Fibroblast of mammary gland (primary cell): ENCODE measurements around the gene LGALS4.

Experiments used
- DNase-seq: peaks from one replicate; pipeline ENCODE4 v3.0.0-alpha.2; 2010; ENCODE audit warnings: low read depth
- H3K4me3 ChIP-seq: 2 replicates; pipeline ENCODE4 v1.5.1; 2011; ENCODE audit warnings: low read depth, mild to moderate bottlenecking, low read length, moderate library complexity; ENCODE audit not compliant: control insufficient read depth
- CTCF ChIP-seq: conservative IDR thresholded peaks from 2 replicates; pipeline ENCODE4 v1.5.1; 2011; ENCODE audit warnings: low read depth, low read length, inconsistent platforms; ENCODE audit not compliant: control insufficient read depth, insufficient read depth

The LGALS4 gene

GRCh38 chr19:38841787-38842438 is 29.2 kb upstream of the LGALS4 start:
- H3K4me3 ChIP-seq, result no peak overlapping the region
- no peak for DNase-seq
- TF ChIP-seq CTCF, result no peak

- TF ChIP-seq CTCF, result no peak
- no peak for DNase-seq
- no peak overlapping the region for H3K4me3 ChIP-seq
These were observed 28.5 kb upstream of the LGALS4 start for GRCh38 chr19:38841180-38841766.

GRCh38 chr19:38840583-38840968 is 27.8 kb upstream of the LGALS4 start:
- H3K4me3 ChIP-seq, result no peak overlapping the region
- TF ChIP-seq CTCF, result no peak
- DNase-seq, result no peak

- no peak for TF ChIP-seq CTCF
- DNase-seq, result no peak
These were observed 27.3 kb upstream of the LGALS4 start for GRCh38 chr19:38839816-38840582.

GRCh38 chr19:38838986-38839761 is 26.4 kb upstream of the LGALS4 start:
- no peak for DNase-seq
- no peak for TF ChIP-seq CTCF
- no peak overlapping the region for H3K4me3 ChIP-seq

More at GRCh38 chr19:38839816-38840582, 27.3 kb upstream of the LGALS4 start:
- no peak overlapping the region for H3K4me3 ChIP-seq

- H3K4me3 ChIP-seq, result no peak overlapping the region
- DNase-seq, result no peak
- no peak for TF ChIP-seq CTCF
These were observed 25.7 kb upstream of the LGALS4 start for GRCh38 chr19:38838208-38838985.
